Panc1 (cell line): ENCODE results near the gene THSD7B.

Experiments
- CTCF ChIP-seq: fragments of 450-650 bp; IDR thresholded peaks from 2 replicates; pipeline ENCODE4 v1.5.1; 2017; ENCODE audit warnings: mild to moderate bottlenecking
- POLR2AphosphoS5 ChIP-seq: IDR thresholded peaks from 2 replicates; pipeline ENCODE4 v1.6.1; 2012; ENCODE audit warnings: mild to moderate bottlenecking, low read depth, low read length, moderate library complexity
- REST ChIP-seq, 2 experiments: IDR thresholded peaks; 2 replicates each; pipeline ENCODE4 v1.6.1; 2011 to 2012; ENCODE audit warnings: low read depth in 2 of 2, control low read depth in 1 of 2, low read length in 1 of 2, mild to moderate bottlenecking in 1 of 2, moderate library complexity in 1 of 2; ENCODE audit not compliant: insufficient read depth in 1 of 2
- TCF7L2 ChIP-seq: IDR thresholded peaks from 2 replicates; pipeline ENCODE4 v1.6.1; 2011; ENCODE audit warnings: mild to moderate bottlenecking, low read depth, low read length, inconsistent platforms

GRCh38 chr2:137007938-137008337 is 242.6 kb downstream of the THSD7B start:
- no peak for TF ChIP-seq CTCF
- TF ChIP-seq REST (IDR thresholded peaks at IDR 0.05; ENCODE audit: insufficient read depth in 1 of 2, low read depth in 2 of 2, low read length in 1 of 2), result no peak
- no peak for TF ChIP-seq TCF7L2
- no peak for TF ChIP-seq POLR2AphosphoS5
